ENCODE data around the gene ATP9B. TPM values are rescaled to one million over a fixed set of nuclear protein-coding genes. Genes with fewer than 3 reads are reported as not detected.

ATP9B gene
- total and polyA plus RNA-seq, 3 donors from 2014 or later = 32.4 to 113 (median 78.2) TPM

GRCh38 chr18:79387615-79388014 is 318.4 kb downstream of the ATP9B start:
- Histone ChIP-seq H3K4me1 (no peaks in the 10 kb centered on the region), H3K9me3 (no peaks in the 10 kb centered on the region), H3K36me3 (ENCODE audit: low read depth, missing control alignments) (no peaks in the 10 kb centered on the region), H3K27ac (no peak overlapping the region), H3K27me3 (no peaks in the 10 kb centered on the region), H3K4me3 (no peak overlapping the region)
- intact Hi-C loops (cut with DNase I; ENCODE audit: low total_unique reads) = no loop called here
- DNase-seq = no peak
- WGBS, 2 donors = 71 to 75% methylated on average over 11 of the region's 11 CpGs
- TF ChIP-seq CTCF (IDR thresholded peaks at IDR 0.05) = no peak
- no peak for TF ChIP-seq POLR2A (IDR thresholded peaks at IDR 0.05)

- intact Hi-C loops (cut with DNase I; ENCODE audit: low total_unique reads) = no loop called here
- TF ChIP-seq POLR2A (IDR thresholded peaks at IDR 0.05) (no peak), CTCF (IDR thresholded peaks at IDR 0.05) (no peak)
- Histone ChIP-seq H3K4me1 (peaks cover 4% of the 10 kb centered on the region), H3K27me3 (no peaks in the 10 kb centered on the region), H3K27ac (no peak overlapping the region), H3K36me3 (ENCODE audit: low read depth, missing control alignments) (no peaks in the 10 kb centered on the region), H3K9me3 (no peaks in the 10 kb centered on the region), H3K4me3 (no peak overlapping the region)
- no peak for DNase-seq
- 63 to 71% methylated on average over 3 to 7 of the region's 7 CpGs for WGBS, 2 donors
These were observed 318.8 kb downstream of the ATP9B start for GRCh38 chr18:79388043-79388442.

- DNase-seq = no peak
- Histone ChIP-seq H3K36me3 (ENCODE audit: low read depth, missing control alignments) (no peaks in the 10 kb centered on the region), H3K4me3 (no peak overlapping the region), H3K27me3 (no peaks in the 10 kb centered on the region), H3K27ac (no peak overlapping the region), H3K4me1 (peaks cover 5% of the 10 kb centered on the region), H3K9me3 (no peaks in the 10 kb centered on the region)
- TF ChIP-seq CTCF (IDR thresholded peaks at IDR 0.05) = no peak
- no peak for TF ChIP-seq POLR2A (IDR thresholded peaks at IDR 0.05)
- intact Hi-C loops (cut with DNase I; ENCODE audit: low total_unique reads) = no loop called here
- WGBS, 2 donors = 44 to 48% methylated on average over 4 of the region's 4 CpGs
These were observed 320.5 kb downstream of the ATP9B start for GRCh38 chr18:79389689-79390088.

GRCh38 chr18:79392226-79392625 is 323.0 kb downstream of the ATP9B start:
- 66 to 71% methylated on average over 6 to 8 of the region's 8 CpGs for WGBS, 2 donors
- Histone ChIP-seq H3K4me3 (no peak overlapping the region), H3K27me3 (no peaks in the 10 kb centered on the region), H3K4me1 (peaks cover 11% of the 10 kb centered on the region), H3K9me3 (no peaks in the 10 kb centered on the region), H3K27ac (no peak overlapping the region), H3K36me3 (ENCODE audit: low read depth, missing control alignments) (no peaks in the 10 kb centered on the region)
- TF ChIP-seq CTCF (IDR thresholded peaks at IDR 0.05) (no peak), POLR2A (IDR thresholded peaks at IDR 0.05) (no peak)
- intact Hi-C loops (cut with DNase I; ENCODE audit: low total_unique reads) = no loop called here
- no peak for DNase-seq

GRCh38 chr18:79393181-79393634 is 324.0 kb downstream of the ATP9B start:
- Histone ChIP-seq H3K4me3 (peak overlapping the region; percentile 54 to 64), H3K27ac (peak overlapping the region; percentile 72 to 83), H3K27me3 (no peaks in the 10 kb centered on the region), H3K36me3 (ENCODE audit: low read depth, missing control alignments) (no peaks in the 10 kb centered on the region), H3K9me3 (no peaks in the 10 kb centered on the region), H3K4me1 (peaks cover 11% of the 10 kb centered on the region)
- 5 to 8% methylated on average over 27 to 30 of the region's 30 CpGs for WGBS, 2 donors
- intact Hi-C loops (cut with DNase I; ENCODE audit: low total_unique reads) = no loop called here
- TF ChIP-seq POLR2A (IDR thresholded peaks at IDR 0.05) (no peak), CTCF (IDR thresholded peaks at IDR 0.05) (no peak)
- no peak for DNase-seq
